Gastroesophageal sphincter (tissue), 4 donors: ENCODE data around the gene SYNC. TPM values are rescaled to one million over a fixed set of nuclear protein-coding genes. Genes with fewer than 3 reads are reported as not detected.
"Not testable (repeated sequence)": the region's sequence is repeated elsewhere in the genome, so short reads cannot be mapped to it uniquely, and the experiment has no call there.

Source experiments
- ATAC-seq: fragments of 150-250 bp; one replicate; pipeline ENCODE4 v1.9.1; 2016; ENCODE audit warnings: mild to moderate bottlenecking, moderate library complexity
- H3K27ac ChIP-seq, 4 donors: fragments of 200-600 bp; sonication (generic) in 3 of 4; 1 replicate in 3 of 4; 2 replicates in 1 of 4; pipeline ENCODE4 v1.5.1; 2016 to 2019
- H3K27me3 ChIP-seq: fragments of 200-600 bp; sonication (generic); one replicate; pipeline ENCODE4 v1.5.1; 2019
- H3K36me3 ChIP-seq, 2 donors: fragments of 200-600 bp; sonication (generic); one replicate each; pipeline ENCODE4 v1.5.1; 2019; ENCODE audit warnings: control low read depth in 1 of 2
- H3K4me1 ChIP-seq, 3 donors: fragments of 200-600 bp; sonication (generic); 1 replicate in 2 of 3; 2 replicates in 1 of 3; pipeline ENCODE4 v1.5.1; 2016 to 2019; ENCODE audit warnings: control low read depth in 2 of 3
- H3K4me3 ChIP-seq, 2 donors: fragments of 200-600 bp; sonication (generic); one replicate each; pipeline ENCODE4 v1.5.1; 2019; ENCODE audit warnings: mild to moderate bottlenecking in 1 of 2, moderate library complexity in 1 of 2
- H3K9me3 ChIP-seq, 3 donors: fragments of 200-600 bp; sonication (generic); one replicate each; pipeline ENCODE4 v1.5.1; 2017 to 2019; ENCODE audit warnings: control low read depth in 2 of 3
- CTCF ChIP-seq, 4 experiments: fragments of 200-600 bp in 2 of 4; fragments of 450-650 bp in 2 of 4; sonication (generic) in 1 of 4; IDR thresholded peaks; one replicate each; pipeline ENCODE4 v1.5.1; 2017 to 2019; ENCODE audit warnings: antibody characterized with exemption in 4 of 4, mild to moderate bottlenecking in 2 of 4, moderate library complexity in 2 of 4
- EP300 ChIP-seq: sonication (generic); formaldehyde crosslinking; IDR thresholded peaks from one replicate; pipeline ENCODE4 v1.6.1; 2017; ENCODE audit warnings: antibody characterized with exemption, mild to moderate bottlenecking
- POLR2A ChIP-seq, 2 donors: fragments of 450-650 bp; IDR thresholded peaks; one replicate each; pipeline ENCODE4 v1.6.1; 2017; ENCODE audit warnings: antibody characterized with exemption in 2 of 2, mild to moderate bottlenecking in 2 of 2, moderate library complexity in 1 of 2
- POLR2AphosphoS5 ChIP-seq: sonication (generic); formaldehyde crosslinking; IDR thresholded peaks from one replicate; pipeline ENCODE4 v1.6.1; 2017; ENCODE audit warnings: antibody characterized with exemption
- WGBS, 2 donors: methylation state at CpG; one replicate each; pipeline ENCODE4 v1.1.5; 2018; ENCODE audit warnings: low coverage in 1 of 2; 5-methylcytosine and 5-hydroxymethylcytosine counted together
- total RNA-seq, 4 donors: library from RNA; depleted of rRNA; stranded (reverse); fragments of >200 nt; gene quantifications; one replicate each; pipeline ENCODE4 v1.1.0, GENCODE V29; 2016

The SYNC gene
- total RNA-seq, 4 donors from 2014 or later, result 132 to 265 (median 167) TPM

- ATAC-seq, result no peak
- TF ChIP-seq EP300, result no peak
- no peak for TF ChIP-seq POLR2A (IDR thresholded peaks at IDR 0.05)
- TF ChIP-seq POLR2AphosphoS5, result no peak
- TF ChIP-seq CTCF (IDR thresholded peaks at IDR 0.05), result no peak
- WGBS, 2 donors, result 77 to 94% methylated on average over 3 to 4 of the region's 4 CpGs
Measured at GRCh38 chr1:32644426-32644825, 58.1 kb downstream of the SYNC start.

GRCh38 chr1:32642292-32642827 lies 60.2 kb downstream of the SYNC start:
- H3K27ac ChIP-seq, ATAC-seq, H3K27me3 ChIP-seq, H3K4me3 ChIP-seq, H3K9me3 ChIP-seq: not testable (repeated sequence)
- 77 to 78% methylated on average over 7 of the region's 8 CpGs for WGBS, 2 donors
- peaks cover 0 to 10% (median 0%) of the 10 kb centered on the region in 3 donors for H3K4me1 ChIP-seq
- peaks cover 0 to 22% of the 10 kb centered on the region in 2 donors for H3K36me3 ChIP-seq

More at GRCh38 chr1:32644426-32644825, 58.1 kb downstream of the SYNC start:
- Histone ChIP-seq H3K27ac (no peak overlapping the region), H3K4me1 (peaks cover 0 to 30% (median 4%) of the 10 kb centered on the region in 3 donors), H3K4me3 (no peak overlapping the region), H3K36me3 (peaks cover 0 to 11% of the 10 kb centered on the region in 2 donors), H3K27me3 (no peaks in the 10 kb centered on the region), H3K9me3 (no peaks in the 10 kb centered on the region)

- Histone ChIP-seq H3K4me1 (no peaks in the 10 kb centered on the region), H3K27ac (no peak overlapping the region), H3K36me3 (peaks cover 0 to 13% of the 10 kb centered on the region in 2 donors), H3K27me3 (no peaks in the 10 kb centered on the region), H3K4me3 (no peak overlapping the region), H3K9me3 (no peaks in the 10 kb centered on the region)
- 80 to 100% methylated on average over 1 of the region's 1 CpG for WGBS, 2 donors
- TF ChIP-seq EP300 (no peak), POLR2A (IDR thresholded peaks at IDR 0.05) (no peak), CTCF (IDR thresholded peaks at IDR 0.05) (no peak), POLR2AphosphoS5 (no peak)
- no peak for ATAC-seq
Measured at GRCh38 chr1:32639489-32640075, 63.0 kb downstream of the SYNC start.

- ATAC-seq, result no peak
- 81 to 82% methylated on average over 2 to 13 of the region's 16 CpGs for WGBS, 2 donors
- no peak overlapping the region for H3K4me3 ChIP-seq
Measured at GRCh38 chr1:32636914-32637645, 65.5 kb downstream of the SYNC start.

More at GRCh38 chr1:32636914-32637645, 65.5 kb downstream of the SYNC start:
- TF ChIP-seq POLR2AphosphoS5, result no peak
- no peak for TF ChIP-seq CTCF (IDR thresholded peaks at IDR 0.05)
- TF ChIP-seq POLR2A (IDR thresholded peaks at IDR 0.05), result no peak
- no peak for TF ChIP-seq EP300
- no peaks in the 10 kb centered on the region for H3K27me3 ChIP-seq
- no peaks in the 10 kb centered on the region for H3K4me1 ChIP-seq
- no peaks in the 10 kb centered on the region for H3K9me3 ChIP-seq
- peaks cover 0 to 38% of the 10 kb centered on the region in 2 donors for H3K36me3 ChIP-seq
- H3K27ac ChIP-seq, result no peak overlapping the region
